Stimulated activated CD4-positive, alpha-beta T cell treated with anti-CD3 and anti-CD28 coated beads, TNF-alpha, amount 100 ng/mL, for 4 hours (primary cell): Measurements from ENCODE around the gene SHFL.

ENCODE experiments used
- DNase-seq, 3 experiments: peaks; one replicate each; pipeline ENCODE4 v3.0.0-alpha.2; 2020; ENCODE audit warnings: low read depth in 3 of 3

Gene SHFL

DNA sequence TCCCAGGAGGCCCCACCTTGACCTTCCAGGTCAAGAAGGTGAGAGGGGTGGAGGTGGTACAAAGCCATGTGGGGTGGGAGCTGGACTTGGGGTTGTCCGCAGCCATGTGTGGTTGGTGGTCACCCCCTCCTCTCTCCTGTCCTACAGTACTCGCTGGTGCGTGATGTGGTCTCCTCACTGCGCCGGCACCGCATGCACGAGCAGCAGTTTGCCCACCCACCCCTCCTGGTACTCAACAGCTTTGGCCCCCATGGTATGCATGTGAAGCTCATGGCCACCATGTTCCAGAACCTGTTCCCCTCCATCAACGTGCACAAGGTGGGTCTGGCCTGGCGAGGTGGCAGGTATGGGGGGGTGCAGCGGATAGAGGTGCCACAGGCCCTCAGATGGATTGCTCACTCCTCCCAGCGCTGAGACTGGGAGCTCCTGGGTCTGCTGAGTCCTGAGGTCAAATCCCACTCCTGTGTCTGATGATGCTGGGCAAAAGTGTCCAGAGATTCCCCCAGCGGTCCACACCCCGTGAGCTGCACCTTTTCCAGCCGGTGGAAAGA is 21.8 kb downstream of the SHFL start:
- DNase-seq = no peak

GRCh38 chr19:10109528-10109927 is 23.4 kb downstream of the SHFL start:
- no peak for DNase-seq

- DNase-seq = no peak
Measured at GRCh38 chr19:10110076-10110971, 24.2 kb downstream of the SHFL start.

- no peak for DNase-seq
Measured at GRCh38 chr19:10110972-10111317, 24.8 kb downstream of the SHFL start.

DNA sequence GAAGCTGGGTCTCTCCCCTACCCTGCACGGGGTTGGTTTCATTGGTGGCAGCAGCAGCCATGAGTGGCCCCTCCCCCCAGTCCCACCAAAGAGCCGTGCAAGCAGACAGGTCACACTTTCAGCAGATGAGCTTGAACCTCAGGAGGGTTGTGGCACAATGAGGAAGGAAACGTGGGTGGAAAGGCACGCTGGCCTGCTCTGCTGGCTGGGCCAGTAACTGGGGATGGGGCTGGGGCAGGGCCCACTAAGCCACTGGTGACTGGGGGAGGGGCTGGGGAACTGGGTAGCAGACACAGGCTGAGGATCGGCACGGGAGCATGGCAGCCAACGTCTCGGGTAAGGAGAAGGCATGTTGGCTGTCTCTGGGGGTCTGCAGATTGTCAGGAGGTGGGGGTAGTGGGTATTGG is 25.3 kb downstream of the SHFL start, which contains the start of gene P2RY11:
TSS of gene P2RY11 (plus strand) at position 289 of the 407 bp plus-strand sequence. CDS start at position 318, 29 bp downstream.
- no peak for DNase-seq

- DNase-seq = no peak
Measured at GRCh38 chr19:10112037-10112761, 26.1 kb downstream of the SHFL start.

- peak; percentile 52 to 63 (median 55) for DNase-seq
Measured at GRCh38 chr19:10112895-10113591, 26.9 kb downstream of the SHFL start.

DNA sequence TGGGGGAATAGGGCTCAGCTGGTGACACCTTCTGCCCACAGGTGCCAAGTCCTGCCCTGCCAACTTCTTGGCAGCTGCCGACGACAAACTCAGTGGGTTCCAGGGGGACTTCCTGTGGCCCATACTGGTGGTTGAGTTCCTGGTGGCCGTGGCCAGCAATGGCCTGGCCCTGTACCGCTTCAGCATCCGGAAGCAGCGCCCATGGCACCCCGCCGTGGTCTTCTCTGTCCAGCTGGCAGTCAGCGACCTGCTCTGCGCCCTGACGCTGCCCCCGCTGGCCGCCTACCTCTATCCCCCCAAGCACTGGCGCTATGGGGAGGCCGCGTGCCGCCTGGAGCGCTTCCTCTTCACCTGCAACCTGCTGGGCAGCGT is 27.5 kb downstream of the SHFL start:
- DNase-seq = no peak

DNA sequence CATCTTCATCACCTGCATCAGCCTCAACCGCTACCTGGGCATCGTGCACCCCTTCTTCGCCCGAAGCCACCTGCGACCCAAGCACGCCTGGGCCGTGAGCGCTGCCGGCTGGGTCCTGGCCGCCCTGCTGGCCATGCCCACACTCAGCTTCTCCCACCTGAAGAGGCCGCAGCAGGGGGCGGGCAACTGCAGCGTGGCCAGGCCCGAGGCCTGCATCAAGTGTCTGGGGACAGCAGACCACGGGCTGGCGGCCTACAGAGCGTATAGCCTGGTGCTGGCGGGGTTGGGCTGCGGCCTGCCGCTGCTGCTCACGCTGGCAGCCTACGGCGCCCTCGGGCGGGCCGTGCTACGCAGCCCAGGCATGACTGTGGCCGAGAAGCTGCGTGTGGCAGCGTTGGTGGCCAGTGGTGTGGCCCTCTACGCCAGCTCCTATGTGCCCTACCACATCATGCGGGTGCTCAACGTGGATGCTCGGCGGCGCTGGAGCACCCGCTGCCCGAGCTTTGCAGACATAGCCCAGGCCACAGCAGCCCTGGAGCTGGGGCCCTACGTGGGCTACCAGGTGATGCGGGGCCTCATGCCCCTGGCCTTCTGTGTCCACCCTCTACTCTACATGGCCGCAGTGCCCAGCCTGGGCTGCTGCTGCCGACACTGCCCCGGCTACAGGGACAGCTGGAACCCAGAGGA is 28.0 kb downstream of the SHFL start:
- no peak for DNase-seq

- no peak for DNase-seq
Measured at GRCh38 chr19:10114651-10115391, 28.7 kb downstream of the SHFL start.

DNA sequence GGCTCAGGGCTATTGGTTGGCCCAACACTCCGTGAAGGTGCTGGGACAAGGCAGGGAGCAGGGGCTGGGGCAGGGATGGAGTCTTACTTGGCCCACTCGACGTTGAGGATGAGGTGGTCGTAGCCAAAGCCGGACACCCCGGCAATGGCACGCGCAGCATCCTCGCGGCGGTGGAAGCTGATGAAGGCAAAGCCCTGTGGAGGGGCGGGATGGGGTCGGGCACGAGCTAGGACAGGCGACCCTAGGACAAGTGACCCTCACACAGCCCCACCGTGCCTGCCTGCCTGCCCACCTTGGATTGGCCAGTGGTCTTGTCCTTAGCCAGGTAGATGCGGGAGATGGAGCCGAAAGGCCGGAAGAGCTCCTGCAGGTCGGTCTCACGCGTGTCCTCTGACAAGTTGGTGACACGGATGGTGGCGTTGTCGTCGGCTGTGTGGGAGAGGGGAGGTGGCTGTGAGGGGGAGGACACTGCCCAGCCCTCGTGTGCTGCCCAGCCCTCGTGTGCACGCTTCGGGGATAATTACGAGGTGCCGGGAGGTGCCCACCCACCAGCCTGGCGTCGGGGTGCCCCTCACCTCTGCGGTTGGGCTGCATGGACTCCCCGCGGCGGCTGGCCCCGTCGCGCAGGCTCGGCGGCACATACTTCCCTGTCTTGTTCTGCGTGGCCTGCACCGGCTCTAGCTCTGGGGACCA is 29.4 kb downstream of the SHFL start:
- DNase-seq = no peak

GRCh38 chr19:10116085-10116865 is 30.2 kb downstream of the SHFL start:
- no peak for DNase-seq

DNA sequence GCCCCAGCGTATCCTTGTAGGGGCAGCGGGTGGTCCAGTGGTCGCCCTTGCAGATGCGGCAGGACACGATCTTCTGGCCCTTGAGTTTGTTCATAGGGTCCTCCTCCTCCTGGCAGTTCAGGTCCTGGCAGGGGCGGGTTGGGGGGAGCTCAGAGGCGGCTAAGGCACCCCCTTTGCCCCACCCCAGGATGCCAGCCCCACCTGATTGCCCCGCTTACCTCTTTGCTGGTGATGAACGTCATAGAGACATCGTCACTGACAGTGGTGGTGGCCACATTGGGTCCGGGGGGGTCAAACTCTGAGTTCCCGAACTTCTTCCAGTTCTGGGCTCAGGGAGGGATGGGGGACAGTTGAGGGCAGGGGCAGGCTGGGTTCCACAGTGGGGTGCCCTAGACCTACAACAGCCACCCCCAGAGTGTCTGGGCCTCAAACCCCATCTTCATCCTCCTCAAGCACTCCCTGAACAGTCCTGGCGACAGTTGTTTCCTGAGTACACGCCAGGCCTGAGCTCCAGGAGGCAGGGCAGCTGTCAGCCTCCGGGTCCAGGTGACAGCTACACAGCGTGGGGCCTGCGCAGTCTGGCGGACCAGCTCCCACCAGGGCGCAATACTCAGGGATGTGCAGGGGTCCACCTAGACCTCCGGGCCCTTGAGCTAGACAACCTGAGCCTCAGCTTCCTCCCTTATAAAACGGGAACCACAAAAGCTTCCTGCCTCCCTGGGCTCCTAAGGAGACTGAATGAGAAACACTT is 30.9 kb downstream of the SHFL start:
- DNase-seq = no peak

GRCh38 chr19:10118960-10119359 is 32.8 kb downstream of the SHFL start:
- no peak for DNase-seq

DNA sequence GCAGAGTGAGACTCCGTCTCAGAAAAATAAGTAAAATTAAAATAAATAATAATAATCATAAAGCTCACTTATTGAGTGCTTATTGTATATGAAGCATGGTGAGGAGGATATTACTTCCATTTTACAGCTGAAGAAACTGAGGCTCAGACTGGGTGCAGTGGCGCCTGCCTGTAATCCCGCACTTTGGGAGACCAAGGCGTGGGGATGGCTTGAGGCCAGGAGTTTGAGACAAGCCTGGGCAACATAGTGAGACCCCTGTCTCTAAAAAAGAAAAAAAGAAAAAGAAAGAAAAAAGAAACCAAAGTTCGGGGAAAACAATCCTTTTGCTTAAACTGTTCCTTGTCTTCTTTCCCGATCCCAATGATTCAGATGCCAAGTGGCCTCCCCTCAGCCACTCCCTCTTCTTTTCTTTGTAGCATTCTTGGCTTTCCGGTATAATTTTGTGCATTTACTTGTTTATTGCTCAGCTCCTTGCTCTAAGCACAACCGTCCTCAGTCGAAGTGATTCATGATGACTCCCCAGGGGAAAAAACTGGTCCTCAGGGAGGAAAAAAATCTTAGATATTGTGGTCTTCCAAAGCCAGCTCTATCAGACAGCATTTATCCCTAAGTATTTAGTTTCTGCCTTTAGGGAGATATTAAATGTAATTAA is 34.5 kb downstream of the SHFL start:
- DNase-seq = no peak

DNA sequence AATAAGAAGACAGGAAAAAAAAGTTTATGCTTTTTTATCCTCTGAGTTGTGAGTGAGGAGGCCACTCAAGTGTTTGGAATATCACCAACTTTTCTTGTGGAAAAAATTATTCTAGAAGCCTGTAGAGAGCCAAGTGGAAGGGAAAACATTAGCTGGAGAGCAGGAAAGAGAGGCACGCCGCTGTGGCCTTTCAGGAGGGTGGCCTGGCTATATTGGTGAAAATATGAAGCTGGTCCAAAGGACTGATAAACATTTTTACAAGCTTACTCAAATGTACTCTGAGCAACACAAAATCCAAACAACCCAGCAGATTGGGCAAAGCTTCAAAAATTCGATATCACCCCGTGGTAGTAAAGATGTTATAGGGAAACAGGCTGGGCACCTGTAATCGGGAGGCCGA is 35.9 kb downstream of the SHFL start:
- no peak for DNase-seq

GRCh38 chr19:10124429-10124828 is 38.3 kb downstream of the SHFL start:
- DNase-seq = no peak

GRCh38 chr19:10126213-10126639 is 40.1 kb downstream of the SHFL start:
- DNase-seq = no peak
